GM18873 (cell line): ENCODE data around the gene ERBB4.

Source experiments
- ATAC-seq: cut with Tn5 transposase; IDR thresholded peaks from one replicate; pipeline ENCODE4 v1.9.1; 2021; ENCODE audit warnings: mild to moderate bottlenecking, moderate library complexity, moderate number of reproducible peaks; ENCODE audit not compliant: unreplicated experiment, low FRiP score

ERBB4 gene

DNA sequence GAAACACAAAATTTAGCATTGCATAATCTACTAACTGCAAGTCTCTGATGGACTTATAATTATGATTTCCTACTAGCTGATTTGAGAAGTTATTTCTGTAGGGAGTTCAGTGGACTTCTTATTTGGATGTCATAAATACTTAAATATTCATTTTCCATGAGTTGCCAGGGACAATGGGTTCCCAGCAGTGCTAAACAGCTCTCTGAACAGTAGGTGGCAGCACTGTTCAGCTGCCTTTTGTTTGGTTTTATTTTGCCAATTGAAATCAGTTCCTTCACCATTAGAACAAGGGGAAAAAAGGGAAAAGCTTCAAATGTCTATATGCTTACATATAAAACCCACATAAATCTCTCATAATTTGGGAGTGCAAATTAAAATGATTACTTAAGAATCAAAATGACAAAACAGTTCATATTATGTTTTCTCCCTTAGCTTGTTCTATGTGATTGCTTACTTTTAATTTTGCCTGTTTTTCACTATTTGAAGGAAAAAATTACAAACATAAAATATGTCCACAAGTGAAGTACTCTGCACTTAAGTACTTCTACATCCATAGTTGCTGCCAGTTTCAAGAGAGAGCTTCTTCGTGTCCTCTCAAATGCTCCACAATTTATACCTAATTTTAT lies 1083.3 kb downstream of the ERBB4 start:
- ATAC-seq, result no peak

DNA sequence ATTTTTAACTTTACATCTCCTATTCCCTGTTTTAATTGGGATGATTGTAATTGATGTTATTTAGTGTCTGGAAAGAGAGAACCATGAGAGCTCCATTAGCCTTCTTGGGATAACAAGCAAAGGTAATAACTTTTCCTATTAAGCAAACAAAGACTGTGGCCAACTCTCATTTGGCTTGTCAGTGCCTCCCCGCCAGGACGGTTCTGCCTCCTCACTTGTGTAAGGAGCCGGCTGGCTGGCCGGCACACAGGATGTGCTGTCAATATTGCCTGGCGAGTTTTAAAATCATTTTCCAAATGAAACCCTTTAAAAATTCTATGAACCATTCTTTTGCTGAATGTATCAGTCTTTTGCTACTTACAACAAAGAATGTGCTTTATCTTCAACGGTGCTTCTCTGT lies 1083.9 kb downstream of the ERBB4 start:
- ATAC-seq, result no peak

- ATAC-seq, result no peak
Observed at GRCh38 chr2:211453311-211453887, 1085.2 kb downstream of the ERBB4 start.

DNA sequence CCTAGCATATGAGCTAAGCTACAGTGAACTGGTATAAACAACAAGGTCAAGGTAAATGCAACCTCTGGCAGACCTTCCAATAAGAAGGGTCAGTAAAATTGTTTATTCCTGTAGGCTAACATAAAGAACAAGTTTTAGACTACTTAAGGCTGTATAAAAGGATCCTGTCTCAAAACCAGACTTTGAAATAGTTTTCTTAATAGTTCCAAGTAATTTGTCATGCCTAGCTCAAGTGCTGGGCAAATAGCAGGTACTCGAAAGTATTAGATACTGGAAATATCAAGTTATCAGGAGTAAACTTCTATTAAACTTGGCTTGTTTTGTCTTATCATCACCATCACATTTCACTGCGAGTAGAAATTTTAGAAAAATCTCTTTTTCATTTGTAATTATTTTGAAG lies 1087.0 kb downstream of the ERBB4 start:
- ATAC-seq, result no peak

DNA sequence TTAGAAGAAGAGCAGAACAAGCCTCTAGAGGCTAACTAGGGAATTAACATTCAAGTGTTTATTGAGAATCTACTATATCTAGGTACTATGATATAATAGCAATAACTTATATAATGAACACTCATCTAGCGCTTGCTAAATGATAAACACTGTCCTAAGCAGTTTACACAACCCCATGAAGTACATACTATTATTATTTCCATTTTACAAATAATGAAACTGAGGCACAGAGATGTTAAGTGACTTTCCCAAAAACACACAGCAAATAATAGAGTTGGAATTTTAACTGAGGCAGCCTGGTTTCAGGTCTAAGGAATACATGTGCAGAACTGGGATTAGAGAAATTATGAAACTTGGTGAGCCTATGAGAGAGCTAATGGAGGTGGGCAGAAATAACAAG lies 1088.8 kb downstream of the ERBB4 start:
- ATAC-seq, result no peak

GRCh38 chr2:211447548-211447947 lies 1091.1 kb downstream of the ERBB4 start:
- no peak for ATAC-seq

GRCh38 chr2:211440107-211440506 lies 1098.5 kb downstream of the ERBB4 start:
- ATAC-seq, result no peak

GRCh38 chr2:211439011-211439410 lies 1099.6 kb downstream of the ERBB4 start:
- ATAC-seq, result no peak

DNA sequence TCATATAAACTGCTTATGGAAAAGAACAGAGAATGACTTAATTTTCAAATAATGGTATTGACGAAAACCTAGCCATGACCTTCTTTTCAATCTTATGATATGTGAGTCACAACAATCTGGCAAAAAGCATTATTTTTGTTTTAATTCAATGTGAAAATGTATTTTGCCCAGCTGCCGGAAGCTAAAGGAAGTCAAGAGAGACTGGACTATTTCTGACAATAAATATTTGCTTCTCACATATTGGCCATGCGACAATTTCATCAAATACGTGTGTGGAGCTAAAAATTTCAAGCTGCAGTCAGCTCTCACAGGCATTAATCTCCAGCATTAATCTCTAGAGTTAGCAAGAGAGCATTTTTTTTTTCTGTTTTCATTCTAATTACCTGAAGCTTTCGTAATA lies 1101.2 kb downstream of the ERBB4 start:
- no peak for ATAC-seq

- no peak for ATAC-seq
Observed at GRCh38 chr2:211436182-211436581, 1102.4 kb downstream of the ERBB4 start.

- ATAC-seq, result no peak
Observed at GRCh38 chr2:211435331-211435730, 1103.3 kb downstream of the ERBB4 start.

DNA sequence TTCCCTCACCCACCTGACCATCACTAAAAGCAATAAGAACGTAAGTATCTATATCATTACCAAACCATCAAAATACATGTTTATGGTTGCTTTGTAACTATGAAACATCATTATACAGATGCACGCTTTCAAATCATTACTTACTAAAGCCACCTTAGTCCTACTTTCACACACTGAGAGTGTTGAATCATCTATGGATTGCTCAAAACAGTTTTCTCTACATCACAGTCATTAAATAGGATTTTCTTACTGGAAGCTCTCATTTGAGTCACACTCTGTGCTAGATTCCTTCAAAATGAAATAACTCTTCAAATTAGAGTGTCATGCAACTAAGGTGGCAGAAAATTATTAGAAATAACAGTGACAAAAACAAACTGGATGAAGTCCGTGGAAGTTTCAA lies 1103.8 kb downstream of the ERBB4 start:
- no peak for ATAC-seq

DNA sequence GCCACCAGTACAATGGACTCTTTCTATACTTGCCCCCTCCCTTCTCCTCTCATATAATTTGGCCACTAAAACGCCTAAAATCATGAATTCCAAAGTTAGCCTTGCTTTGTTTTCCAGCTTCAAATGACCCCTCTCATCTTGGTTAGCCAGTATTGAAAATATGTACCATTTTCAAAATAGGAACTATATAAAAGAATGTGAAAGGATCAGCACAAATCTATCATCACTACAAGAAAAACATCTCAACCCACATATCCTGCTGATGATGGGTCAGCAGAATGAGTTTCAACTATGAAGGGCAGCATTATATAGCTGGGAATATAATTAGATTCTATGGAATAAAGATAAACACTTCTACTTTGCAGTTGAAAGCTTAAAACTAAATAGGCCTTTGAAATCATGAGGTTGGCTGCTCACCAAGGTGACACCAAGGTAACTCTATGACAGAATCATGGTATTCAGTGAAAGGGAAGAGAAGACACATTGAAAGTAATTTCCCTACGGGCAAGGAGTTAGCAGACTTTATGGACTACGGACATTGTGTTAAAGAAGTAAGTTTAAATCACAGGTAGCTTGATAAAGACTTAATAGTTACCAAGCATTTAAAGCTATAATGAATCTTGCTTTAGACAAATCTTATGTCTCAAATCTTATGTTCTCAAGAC lies 1109.2 kb downstream of the ERBB4 start:
- ATAC-seq, result no peak

DNA sequence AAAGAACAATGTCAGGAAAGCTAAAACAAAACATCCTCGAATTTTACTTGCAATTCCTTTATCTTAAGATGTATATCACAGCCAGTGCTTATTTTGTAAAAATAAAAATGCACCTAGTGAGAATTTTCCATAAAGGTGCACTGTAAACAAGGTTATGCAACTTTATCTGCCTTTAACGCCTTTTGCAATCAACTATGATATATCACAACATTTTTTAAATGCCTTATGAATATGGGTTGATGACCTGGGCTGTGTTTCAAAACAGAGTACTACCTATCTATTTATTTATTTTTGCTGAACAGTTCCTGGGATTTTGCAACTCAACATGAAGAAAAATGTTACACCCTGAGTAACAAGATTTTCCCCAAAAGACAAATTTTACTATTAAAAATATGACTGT lies 1112.4 kb downstream of the ERBB4 start:
- no peak for ATAC-seq

DNA sequence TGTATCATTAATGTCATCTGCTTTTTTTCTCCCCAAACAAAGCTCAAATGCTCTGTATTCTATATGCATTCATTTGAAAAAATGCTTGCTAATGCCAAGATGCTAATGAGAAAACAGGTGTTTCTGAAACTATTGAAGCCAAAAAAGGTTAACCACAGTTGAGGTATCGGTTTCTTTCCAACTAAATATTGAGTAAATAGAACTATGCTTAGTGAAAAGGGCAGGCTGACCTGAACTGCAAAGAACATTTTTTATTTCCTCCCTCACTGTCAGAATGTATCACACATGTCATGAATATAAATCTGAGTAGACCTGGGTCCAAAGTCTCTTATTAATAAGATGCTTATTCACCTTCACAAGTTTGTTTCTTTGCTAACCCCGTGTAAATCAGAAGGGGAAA lies 1115.6 kb downstream of the ERBB4 start:
- no peak for ATAC-seq

GRCh38 chr2:211417544-211417943 lies 1121.1 kb downstream of the ERBB4 start:
- ATAC-seq, result no peak

DNA sequence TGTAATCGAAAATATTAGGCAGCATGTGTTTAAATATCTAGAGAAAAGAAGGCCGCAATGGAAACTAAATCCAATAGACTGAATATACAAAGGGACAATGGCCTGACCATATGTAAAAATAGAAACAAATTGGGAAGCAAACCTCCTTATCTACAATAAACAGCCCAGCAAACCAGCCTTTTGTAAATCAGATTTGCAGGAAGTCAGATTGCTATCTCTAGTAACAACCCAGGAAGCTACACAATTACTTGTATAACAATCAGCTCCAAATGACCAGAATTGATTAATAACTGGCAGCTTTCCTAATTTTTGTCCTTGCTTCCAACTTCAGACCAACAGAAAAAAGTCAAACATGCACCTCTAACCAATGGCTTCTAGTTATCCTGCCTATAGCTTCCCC lies 1122.2 kb downstream of the ERBB4 start:
- ATAC-seq, result no peak

DNA sequence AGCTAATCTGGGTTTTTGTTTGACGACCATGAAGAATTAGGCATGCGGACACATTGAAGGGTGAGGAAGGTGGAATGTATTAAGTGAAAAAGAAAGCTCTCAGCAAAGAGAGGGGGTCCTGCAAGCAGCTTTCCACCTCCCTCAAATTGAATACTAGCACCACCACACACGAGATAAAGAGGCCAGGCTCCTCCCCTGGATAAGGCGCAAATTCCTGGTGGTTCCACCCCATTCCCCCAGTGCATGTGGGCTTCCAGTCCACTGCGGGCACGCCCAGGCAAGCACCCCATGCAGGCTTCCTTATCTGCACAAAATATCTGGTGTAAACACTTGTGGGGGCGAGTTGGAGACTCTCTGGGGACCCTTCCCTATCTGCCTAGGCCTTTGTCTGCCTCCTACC lies 1124.9 kb downstream of the ERBB4 start:
- ATAC-seq, result no peak

GRCh38 chr2:211408483-211408891 lies 1130.1 kb downstream of the ERBB4 start:
- no peak for ATAC-seq

GRCh38 chr2:211407076-211407475 lies 1131.5 kb downstream of the ERBB4 start:
- ATAC-seq, result no peak

DNA sequence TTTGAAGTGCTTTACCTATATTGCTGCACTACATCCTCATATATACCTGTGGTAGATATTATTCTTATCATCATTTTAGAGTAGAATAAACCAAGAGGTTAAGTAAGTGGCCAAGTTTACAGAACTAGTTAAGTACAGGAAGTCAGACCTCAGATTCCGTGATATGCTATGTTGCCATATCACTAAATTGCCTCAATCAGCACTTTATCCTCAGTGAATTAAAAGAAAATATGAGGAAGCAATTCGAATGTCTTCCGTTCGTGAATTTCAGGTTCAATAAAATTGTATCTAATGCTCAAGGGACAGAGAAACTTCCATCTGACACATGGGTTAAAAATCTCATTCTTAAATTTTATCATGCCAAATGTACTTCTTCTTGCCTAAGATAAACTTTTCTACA lies 1133.6 kb downstream of the ERBB4 start:
- ATAC-seq, result no peak

DNA sequence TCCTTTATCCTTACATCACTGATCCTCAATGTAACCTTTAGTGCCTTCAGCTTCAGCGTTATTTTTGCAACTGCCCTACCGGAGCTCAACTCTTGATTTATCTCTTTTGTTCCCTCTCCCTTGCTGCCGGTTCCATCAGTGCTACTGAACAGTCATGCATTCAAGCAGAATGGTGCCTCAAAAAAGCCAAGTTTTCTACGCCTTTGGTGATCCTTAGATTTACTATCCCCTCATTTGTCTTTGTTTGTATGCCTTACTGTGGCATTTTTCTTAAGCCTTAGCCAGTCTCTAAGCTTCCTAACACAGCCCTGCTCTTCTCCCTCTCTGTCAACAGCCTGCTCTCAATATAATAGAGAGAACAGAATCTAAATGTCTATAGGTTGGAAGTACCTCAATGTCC lies 1134.5 kb downstream of the ERBB4 start:
- no peak for ATAC-seq
